Panc1 (cell line): ENCODE measurements around the gene CFD. TPM values are rescaled to one million over a fixed set of nuclear protein-coding genes. Genes with fewer than 3 reads are reported as not detected.

Experiments
- ATAC-seq: fragments of 200-7000 bp; cut with Tn5 transposase; 2 replicates; pipeline ENCODE4 v1.9.1; 2020; ENCODE audit warnings: mild to moderate bottlenecking, moderate library complexity
- BruUV-seq: library from RNA; stranded (reverse); fragments of 400-500 nt; replicated peaks from 2 replicates; lab custom pipeline; 2021; lab: Mats Ljungman, UMichigan
- CTCF ChIA-PET: fragments of 300-600 bp; sonication (Branson Sonifier 250); formaldehyde crosslinking; loops from one replicate; lab custom pipeline; 2022; ENCODE audit warnings: antibody characterized with exemption; lab: Charles Lee
- POLR2A ChIA-PET: fragments of 300-600 bp; sonication (Branson Sonifier 250); formaldehyde crosslinking; loops from one replicate; lab custom pipeline; 2022; ENCODE audit warnings: antibody characterized with exemption; lab: Charles Lee
- DNase-seq: peaks from one replicate; pipeline ENCODE4 v3.0.0-alpha.2; 2010; ENCODE audit warnings: low read depth, low spot score
- H3K27ac ChIP-seq: 2 replicates; pipeline ENCODE4 v1.5.1; 2011; ENCODE audit warnings: mild to moderate bottlenecking, low read length, inconsistent platforms
- H3K27me3 ChIP-seq: fragments of 200-500 bp; sonication (Bioruptor generic); 2 replicates; pipeline ENCODE4 v1.6.0; 2014; ENCODE audit warnings: low read length, inconsistent platforms; ENCODE audit not compliant: control insufficient read depth, insufficient read depth
- H3K36me3 ChIP-seq: fragments of 200-500 bp; sonication (Bioruptor generic); 2 replicates; pipeline ENCODE4 v1.5.1; 2014; ENCODE audit warnings: inconsistent platforms, mild to moderate bottlenecking, low read length, moderate library complexity; ENCODE audit not compliant: control insufficient read depth, insufficient read depth
- H3K4me1 ChIP-seq: 2 replicates; pipeline ENCODE4 v1.5.1; 2011; ENCODE audit warnings: inconsistent platforms, mild to moderate bottlenecking, low read length, moderate library complexity; ENCODE audit not compliant: control insufficient read depth, insufficient read depth
- H3K4me3 ChIP-seq, 2 experiments: 2 replicates each; pipeline ENCODE4 v1.5.1; 2011 to 2012; ENCODE audit warnings: low read depth in 2 of 2, low read length in 2 of 2, mild to moderate bottlenecking in 2 of 2, inconsistent platforms in 1 of 2, moderate library complexity in 1 of 2
- H3K9me3 ChIP-seq: fragments of 200-500 bp; sonication (Bioruptor generic); 2 replicates; pipeline ENCODE4 v1.5.1; 2014; ENCODE audit warnings: low read depth, mild to moderate bottlenecking, inconsistent platforms, low read length, moderate library complexity; ENCODE audit not compliant: control insufficient read depth, insufficient read depth
- CTCF ChIP-seq: fragments of 450-650 bp; IDR thresholded peaks from 2 replicates; pipeline ENCODE4 v1.5.1; 2017; ENCODE audit warnings: mild to moderate bottlenecking
- POLR2AphosphoS5 ChIP-seq: IDR thresholded peaks from 2 replicates; pipeline ENCODE4 v1.6.1; 2012; ENCODE audit warnings: mild to moderate bottlenecking, low read depth, low read length, moderate library complexity
- REST ChIP-seq, 2 experiments: IDR thresholded peaks; 2 replicates each; pipeline ENCODE4 v1.6.1; 2011 to 2012; ENCODE audit warnings: low read depth in 2 of 2, control low read depth in 1 of 2, low read length in 1 of 2, mild to moderate bottlenecking in 1 of 2, moderate library complexity in 1 of 2; ENCODE audit not compliant: insufficient read depth in 1 of 2
- SIN3A ChIP-seq: IDR thresholded peaks from 2 replicates; pipeline ENCODE4 v1.6.1; 2012; ENCODE audit warnings: low read depth, mild to moderate bottlenecking, low read length, moderate library complexity, borderline replicate concordance; ENCODE audit not compliant: insufficient read depth
- TCF7L2 ChIP-seq: IDR thresholded peaks from 2 replicates; pipeline ENCODE4 v1.6.1; 2011; ENCODE audit warnings: mild to moderate bottlenecking, low read depth, low read length, inconsistent platforms
- in situ Hi-C: cut with HindIII; loops from 2 replicates; pipeline ENCODE4 v1.10.0; 2016; ENCODE audit warnings: low sequenced_read_pairs, low pct_unique_long_range_greater_than_20kb
- intact Hi-C: fragments of 100-400 bp; cut with micrococcal nuclease; formaldehyde crosslinking; loops from one replicate; pipeline ENCODE4 v1.10.0; 2022; ENCODE audit not compliant: unreplicated experiment
- total RNA-seq: library from RNA; stranded (reverse); gene quantifications from one replicate; pipeline ENCODE4 v1.2.1, GENCODE V29; 2021; ENCODE audit not compliant: unreplicated experiment

The CFD gene
- total RNA-seq, 1 experiment from 2014 or later: 9.9 TPM

- H3K36me3 ChIP-seq: no peaks in the 10 kb centered on the region
- DNase-seq (no peak), ATAC-seq (no peak)
- H3K4me1 ChIP-seq: no peaks in the 10 kb centered on the region
- H3K27me3 ChIP-seq: no peaks in the 10 kb centered on the region
- CTCF ChIA-PET: no interaction called here
- TF ChIP-seq SIN3A: no peak
- no peak for TF ChIP-seq CTCF
- TF ChIP-seq REST (IDR thresholded peaks at IDR 0.05; ENCODE audit: insufficient read depth in 1 of 2, low read depth in 2 of 2, low read length in 1 of 2): no peak
- no peak for TF ChIP-seq TCF7L2
- TF ChIP-seq POLR2AphosphoS5: no peak
- in situ Hi-C loops (no loop called here), intact Hi-C loops (no loop called here)
- H3K9me3 ChIP-seq: no peaks in the 10 kb centered on the region
- no TSS peak for BruUV-seq
- H3K27ac ChIP-seq: no peak overlapping the region
- POLR2A ChIA-PET: no interaction called here
- no peak overlapping the region for H3K4me3 ChIP-seq
These were observed 25.2 kb upstream of the CFD start for GRCh38 chr19:834216-834615.

- no peak for DNase-seq
- ATAC-seq: no peak
- no peaks in the 10 kb centered on the region for H3K36me3 ChIP-seq
- in situ Hi-C loops (no loop called here), intact Hi-C loops (no loop called here)
- H3K4me3 ChIP-seq: no peak overlapping the region
- H3K9me3 ChIP-seq: no peaks in the 10 kb centered on the region
- TF ChIP-seq SIN3A (no peak), REST (IDR thresholded peaks at IDR 0.05; ENCODE audit: insufficient read depth in 1 of 2, low read depth in 2 of 2, low read length in 1 of 2) (no peak), TCF7L2 (no peak), CTCF (no peak), POLR2AphosphoS5 (no peak)
- BruUV-seq: no TSS peak
- CTCF ChIA-PET: no interaction called here
- no peak overlapping the region for H3K27ac ChIP-seq
- H3K4me1 ChIP-seq: no peaks in the 10 kb centered on the region
- H3K27me3 ChIP-seq: no peaks in the 10 kb centered on the region
- POLR2A ChIA-PET: no interaction called here
These were observed 24.2 kb upstream of the CFD start for GRCh38 chr19:835210-835810.
